ENCODE measurements around the gene BST1. TPM values are rescaled to one million over a fixed set of nuclear protein-coding genes. Genes with fewer than 3 reads are reported as not detected.

BST1 gene
- total and polyA plus RNA-seq, 2 of the 8 experiments (the other 6 are each of a cell fraction or from before 2014, with no cell fraction given): 0.52 to 0.54 TPM

- no peaks in the 10 kb centered on the region for H3K9me3 ChIP-seq (ENCODE audit: insufficient read depth in 2 of 2, low read depth in 1 of 2, low read length in 1 of 2)
- H3K27me3 ChIP-seq (replicated peaks in 1 of 4; ENCODE audit: control insufficient read depth in 3 of 4, extremely low read depth in 1 of 4, insufficient read depth in 3 of 4, low read length in 3 of 4): no peaks in the 10 kb centered on the region
- no peak overlapping the region for H2AK5ac ChIP-seq (ENCODE audit: low read depth, low read length)
- H2AFZ ChIP-seq (ENCODE audit: low read length): no peak overlapping the region
- WGBS, 2 experiments (ENCODE audit: extremely low coverage in 1 of 2, insufficient coverage in 1 of 2, insufficient read length in 1 of 2, insufficient replicate concordance in 2 of 2, low coverage in 1 of 2, low lambda C conversion rate in 2 of 2, missing lambda C conversion rate in 1 of 2): 63% methylated on average over 2 of the region's 2 CpGs; no CpG with 5 or more reads in 1 of the 2 experiments
- H4K20me1 ChIP-seq (replicated peaks in 1 of 2; ENCODE audit: control insufficient read depth in 1 of 2, insufficient read depth in 2 of 2, low read length in 2 of 2): no peaks in the 10 kb centered on the region
- H4K8ac ChIP-seq (ENCODE audit: extremely low read depth, insufficient read depth, low read length): no peak overlapping the region
- no peak overlapping the region for H3K14ac ChIP-seq (ENCODE audit: insufficient read length)
- FAIRE-seq (no peak), DNase-seq (ENCODE audit: low read depth in 1 of 2, low spot score in 2 of 2) (no peak)
- H3K4me2 ChIP-seq (ENCODE audit: insufficient read depth in 1 of 2, low read depth in 2 of 2, low read length in 2 of 2): no peak overlapping the region
- H3K27ac ChIP-seq (ENCODE audit: low read depth, low read length): no peak overlapping the region
- no peak overlapping the region for H3K56ac ChIP-seq (replicated peaks; ENCODE audit: insufficient read length, low read depth, low read length)
- no peak overlapping the region for H2BK120ac ChIP-seq (replicated peaks; ENCODE audit: low read depth, low read length)
- no peaks in the 10 kb centered on the region for H3K23me2 ChIP-seq (ENCODE audit: low read depth, low read length)
- no peak overlapping the region for H2BK20ac ChIP-seq (ENCODE audit: low read length)
- no peak overlapping the region for H3K9ac ChIP-seq (replicated peaks in 1 of 4; ENCODE audit: extremely low read depth in 1 of 4, low read depth in 3 of 4, low read length in 3 of 4)
- no peak overlapping the region for H4K91ac ChIP-seq (replicated peaks; ENCODE audit: insufficient read length, low read length)
- H2BK15ac ChIP-seq (ENCODE audit: low read length): no peak overlapping the region
- H2BK5ac ChIP-seq (ENCODE audit: low read depth, low read length): no peak overlapping the region
- H3K4me3 ChIP-seq (ENCODE audit: extremely low read depth in 1 of 4, insufficient read depth in 2 of 4, low read depth in 3 of 4, low read length in 4 of 4): no peak overlapping the region
- no peak overlapping the region for H2BK12ac ChIP-seq (ENCODE audit: low read depth, low read length)
- no peak overlapping the region for H3K4ac ChIP-seq (replicated peaks; ENCODE audit: insufficient read length, low read depth, low read length)
- TF ChIP-seq MAX (IDR thresholded peaks at IDR 0.05) (no peak), RXRA (IDR thresholded peaks at IDR 0.05; ENCODE audit: insufficient read depth, low read depth, low read length) (no peak), EZH2 (IDR thresholded peaks at IDR 0.05; ENCODE audit: low read depth, low read length, severe bottlenecking) (no peak), TCF12 (IDR thresholded peaks at IDR 0.05; ENCODE audit: low read depth, low read length) (no peak), SUZ12 (IDR thresholded peaks at IDR 0.05; ENCODE audit: low read length) (no peak), POLR2A (IDR thresholded peaks at IDR 0.05; ENCODE audit: control extremely low read depth in 1 of 2, low read depth in 2 of 2, low read length in 2 of 2) (no peak), TEAD4 (IDR thresholded peaks at IDR 0.05; ENCODE audit: low read depth, low read length) (no peak), SRF (IDR thresholded peaks at IDR 0.05; ENCODE audit: low read depth, low read length) (no peak), POU5F1 (IDR thresholded peaks at IDR 0.05; ENCODE audit: low read depth, low read length) (no peak), TBP (IDR thresholded peaks at IDR 0.05; ENCODE audit: low read depth, low read length) (no peak), KDM1A (IDR thresholded peaks at IDR 0.05; ENCODE audit: borderline replicate concordance, low read length) (no peak), CBX5 (IDR thresholded peaks at IDR 0.05; ENCODE audit: low read depth, low read length) (no peak), RFX5 (IDR thresholded peaks at IDR 0.05; ENCODE audit: borderline replicate concordance, low read depth, low read length) (no peak), BCL11A (IDR thresholded peaks at IDR 0.05; ENCODE audit: low read depth in 2 of 2, low read length in 2 of 2) (no peak), CEBPB (IDR thresholded peaks at IDR 0.05; ENCODE audit: low read depth, low read length) (no peak), SIX5 (IDR thresholded peaks at IDR 0.05; ENCODE audit: low read depth, low read length) (no peak)
- no peaks in the 10 kb centered on the region for H3K79me1 ChIP-seq (ENCODE audit: low read depth, low read length)
- no peak overlapping the region for H3K23ac ChIP-seq (ENCODE audit: insufficient read length)
- no peak overlapping the region for H3K18ac ChIP-seq (ENCODE audit: extremely low read depth, low read length)
- no peak overlapping the region for H4K5ac ChIP-seq (ENCODE audit: insufficient read length, low read depth, low read length)
- POLR2A ChIA-PET (ENCODE audit: partially characterized antibody): interaction anchor here (0.6 kb wide), 1 partner anchor 360 kb away, joined by 3 read pairs; no protein-coding TSS in a partner anchor
- CTCF ChIA-PET (ENCODE audit: partially characterized antibody): interaction anchor here (0.6 to 1.6 kb wide), 5 partner anchors 11 to 45 kb away, joined by 3 to 5 read pairs (median 3); no protein-coding TSS in a partner anchor
- H3K4me1 ChIP-seq (replicated peaks in 1 of 4; ENCODE audit: control insufficient read depth in 3 of 4, insufficient read depth in 4 of 4, low read length in 3 of 4): no peaks in the 10 kb centered on the region
- no peaks in the 10 kb centered on the region for H3K36me3 ChIP-seq (ENCODE audit: control insufficient read depth in 2 of 4, insufficient read depth in 4 of 4, low read length in 3 of 4)
- no peaks in the 10 kb centered on the region for H3K79me2 ChIP-seq (ENCODE audit: control insufficient read depth in 1 of 2, insufficient read depth in 2 of 2, low read length in 2 of 2)
Observed at GRCh38 chr4:15720851-15721250, 18.0 kb downstream of the BST1 start.
